Keratinocyte (primary cell): ENCODE data around the gene KDELR1.

Source experiments
- CTCF ChIP-seq, 3 experiments: IDR thresholded peaks in 1 of 3; conservative IDR thresholded peaks in 1 of 3; optimal IDR thresholded peaks in 1 of 3; 2 replicates in 2 of 3; 3 replicates in 1 of 3; pipeline versions ENCODE3 to v1.5.1; 2011; ENCODE audit warnings: low read length in 3 of 3, mild to moderate bottlenecking in 3 of 3, moderate library complexity in 2 of 3, control low read depth in 1 of 3, inconsistent platforms in 1 of 3; ENCODE audit not compliant: insufficient read depth in 2 of 3; ENCODE audit errors: extremely low read depth in 1 of 3
- EZH2 ChIP-seq: IDR thresholded peaks from one replicate; pipeline ENCODE4 v1.6.1; 2012; ENCODE audit warnings: inconsistent platforms, mild to moderate bottlenecking, low read length, moderate library complexity

GRCh38 chr19:48398102-48398374 is 6.7 kb upstream of the KDELR1 start:
- TF ChIP-seq CTCF (optimal IDR thresholded peaks at IDR 0.05 in 1 of 3, IDR thresholded peaks at IDR 0.05 in 1 of 3, conservative IDR thresholded peaks at IDR 0.05 in 1 of 3; ENCODE audit: extremely low read depth in 1 of 3, insufficient read depth in 2 of 3, low read length in 3 of 3) (no peak), EZH2 (no peak)
